GM19395 (cell line): ENCODE measurements around the gene SCNN1G.

Source experiments
- ATAC-seq: cut with Tn5 transposase; IDR thresholded peaks from one replicate; pipeline ENCODE4 v1.9.1; 2021; ENCODE audit warnings: mild to moderate bottlenecking, moderate library complexity; ENCODE audit not compliant: unreplicated experiment

SCNN1G gene

GRCh38 chr16:23152386-23153178 lies 30.0 kb upstream of the SCNN1G start:
- ATAC-seq = no peak

GRCh38 chr16:23155445-23156049 lies 27.0 kb upstream of the SCNN1G start:
- ATAC-seq = no peak

DNA sequence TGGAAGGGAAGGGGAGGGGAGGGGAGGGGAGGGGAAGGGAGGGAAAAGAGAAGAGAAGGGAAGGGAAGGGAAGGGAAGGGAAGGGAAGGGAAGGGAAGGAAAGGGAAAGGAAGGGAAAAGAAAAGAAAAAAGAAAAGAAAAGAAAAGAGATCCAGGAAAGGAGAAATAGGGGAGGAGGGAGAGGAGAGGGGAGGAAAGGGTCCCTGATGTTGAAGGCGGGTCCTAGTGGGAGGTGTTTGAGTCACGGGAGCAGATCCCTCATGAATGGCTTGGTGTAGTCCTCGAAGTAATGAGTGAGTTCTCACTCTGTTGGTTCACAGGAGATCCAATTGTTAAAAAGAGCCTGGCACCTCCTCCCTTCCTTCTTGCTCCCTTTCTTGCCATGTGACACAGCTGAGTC lies 26.4 kb upstream of the SCNN1G start:
- no peak for ATAC-seq

- ATAC-seq = no peak
Observed at GRCh38 chr16:23156946-23157460, 25.5 kb upstream of the SCNN1G start.

- no peak for ATAC-seq
Observed at GRCh38 chr16:23158114-23158513, 24.4 kb upstream of the SCNN1G start.

- no peak for ATAC-seq
Observed at GRCh38 chr16:23160082-23160481, 22.5 kb upstream of the SCNN1G start.

GRCh38 chr16:23160574-23160973 lies 22.0 kb upstream of the SCNN1G start:
- no peak for ATAC-seq

GRCh38 chr16:23163921-23164320 lies 18.6 kb upstream of the SCNN1G start:
- no peak for ATAC-seq

DNA sequence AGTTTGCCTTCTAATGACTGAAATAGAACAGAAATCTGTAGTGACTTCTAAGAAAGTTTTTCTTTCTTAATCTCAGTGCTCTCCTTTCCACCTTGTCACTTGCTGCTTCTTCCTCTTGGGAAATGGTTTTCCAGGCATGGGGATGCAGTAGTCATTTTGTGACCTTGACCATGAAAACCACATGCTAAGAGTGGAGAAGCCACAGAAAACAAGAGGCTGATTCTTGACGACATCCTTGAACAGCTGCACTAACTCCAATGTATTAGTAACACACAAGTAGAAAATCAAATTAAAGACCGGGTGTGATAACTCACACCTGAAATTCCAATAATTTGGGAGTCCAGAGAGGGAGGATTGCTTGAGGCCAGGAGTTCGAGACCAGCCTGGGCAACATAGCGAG lies 17.8 kb upstream of the SCNN1G start:
- ATAC-seq = no peak

DNA sequence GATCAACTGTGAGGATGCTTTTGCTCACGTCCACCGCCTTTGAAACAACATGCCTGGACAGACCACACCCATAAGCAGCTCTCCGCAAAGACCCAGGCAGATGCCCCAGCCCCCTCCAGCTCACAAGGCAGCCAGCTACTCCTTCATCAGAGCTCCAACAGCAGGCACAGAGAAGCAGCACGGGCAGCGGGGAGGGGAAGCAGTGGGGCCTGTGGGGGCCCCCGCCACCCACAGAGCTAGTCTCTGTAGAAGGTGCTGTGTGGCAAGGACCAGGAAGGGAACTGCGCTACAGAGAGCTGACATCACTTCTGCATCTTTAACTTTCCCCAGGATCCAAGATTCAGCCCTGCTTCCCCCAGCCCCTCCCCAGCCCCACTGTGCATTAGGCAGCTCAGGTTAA lies 10.0 kb upstream of the SCNN1G start:
- no peak for ATAC-seq

GRCh38 chr16:23172994-23173393 lies 9.6 kb upstream of the SCNN1G start:
- ATAC-seq = no peak

GRCh38 chr16:23174622-23175021 lies 7.9 kb upstream of the SCNN1G start:
- no peak for ATAC-seq

DNA sequence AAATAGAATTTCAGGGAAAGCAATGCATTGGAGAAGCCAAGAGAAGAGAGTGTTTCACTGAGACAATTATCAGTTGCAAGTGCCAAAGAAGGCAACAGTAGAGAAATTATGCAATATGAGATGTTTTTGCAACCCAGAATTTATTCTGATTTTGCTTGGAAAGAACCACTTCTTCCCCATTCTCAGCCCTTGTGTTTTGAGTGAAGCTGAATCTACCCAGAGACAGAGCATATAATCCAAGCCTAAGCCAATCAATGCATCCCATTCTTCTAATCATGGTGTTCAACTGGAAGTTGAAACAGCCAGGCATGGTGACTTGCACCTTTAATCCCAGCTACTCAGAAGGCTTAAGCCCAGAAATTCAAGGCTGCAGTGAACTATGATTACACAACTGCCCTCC lies 6.9 kb upstream of the SCNN1G start:
- no peak for ATAC-seq

DNA sequence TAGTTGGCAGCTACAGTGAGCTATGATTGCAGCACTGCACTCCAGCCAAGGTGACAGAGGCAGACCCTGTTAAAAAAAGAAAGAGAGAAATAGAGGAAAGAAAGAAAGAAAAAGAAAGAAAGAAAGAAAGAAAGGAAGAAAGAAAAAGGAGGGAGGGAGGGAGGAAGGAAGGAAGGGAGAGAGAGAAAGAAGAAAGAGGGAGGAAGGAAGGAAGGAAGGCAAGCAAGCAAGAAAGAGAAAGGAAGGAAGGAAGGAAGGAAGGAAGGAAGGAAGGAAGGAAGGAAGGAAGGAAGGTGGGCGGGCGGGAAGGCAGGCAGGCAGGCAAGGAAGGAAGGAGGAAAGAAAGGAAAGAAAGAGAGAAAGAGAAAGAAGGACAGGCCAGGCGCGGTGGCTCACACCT lies 1.0 kb upstream of the SCNN1G start:
- ATAC-seq = no peak

- peak; percentile 86 for ATAC-seq
Observed at GRCh38 chr16:23182206-23182678, 303 bp upstream of the SCNN1G start.

- ATAC-seq = no peak
Observed at GRCh38 chr16:23183543-23183862, 958 bp downstream of the SCNN1G start.

DNA sequence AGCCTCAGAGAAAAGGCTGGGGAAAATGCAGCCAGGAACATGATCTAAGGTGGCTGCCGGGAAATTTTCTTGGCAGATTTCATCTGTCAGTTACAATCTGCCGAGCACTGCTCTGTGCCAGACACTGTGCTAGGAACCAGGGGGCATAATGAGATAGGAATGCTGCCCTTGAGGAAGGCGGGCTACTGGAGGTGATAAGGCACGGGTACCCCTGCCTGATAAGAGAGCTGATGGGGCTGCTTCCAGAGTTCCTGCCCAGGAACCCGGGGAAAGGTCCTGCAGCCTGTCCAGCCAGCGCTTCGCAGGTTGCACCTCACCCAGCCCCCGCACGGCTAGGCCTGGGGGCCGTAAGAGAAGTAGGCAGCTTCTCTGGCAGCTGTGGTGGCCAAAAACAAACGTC lies 3.1 kb downstream of the SCNN1G start:
- no peak for ATAC-seq

DNA sequence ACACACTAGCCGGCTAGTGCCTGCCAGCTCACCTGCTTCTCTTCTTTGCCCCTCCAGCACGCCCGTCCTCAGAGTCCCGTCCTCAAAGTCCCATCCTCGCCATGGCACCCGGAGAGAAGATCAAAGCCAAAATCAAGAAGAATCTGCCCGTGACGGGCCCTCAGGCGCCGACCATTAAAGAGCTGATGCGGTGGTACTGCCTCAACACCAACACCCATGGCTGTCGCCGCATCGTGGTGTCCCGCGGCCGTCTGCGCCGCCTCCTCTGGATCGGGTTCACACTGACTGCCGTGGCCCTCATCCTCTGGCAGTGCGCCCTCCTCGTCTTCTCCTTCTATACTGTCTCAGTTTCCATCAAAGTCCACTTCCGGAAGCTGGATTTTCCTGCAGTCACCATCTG lies 3.6 kb downstream of the SCNN1G start:
- no peak for ATAC-seq

DNA sequence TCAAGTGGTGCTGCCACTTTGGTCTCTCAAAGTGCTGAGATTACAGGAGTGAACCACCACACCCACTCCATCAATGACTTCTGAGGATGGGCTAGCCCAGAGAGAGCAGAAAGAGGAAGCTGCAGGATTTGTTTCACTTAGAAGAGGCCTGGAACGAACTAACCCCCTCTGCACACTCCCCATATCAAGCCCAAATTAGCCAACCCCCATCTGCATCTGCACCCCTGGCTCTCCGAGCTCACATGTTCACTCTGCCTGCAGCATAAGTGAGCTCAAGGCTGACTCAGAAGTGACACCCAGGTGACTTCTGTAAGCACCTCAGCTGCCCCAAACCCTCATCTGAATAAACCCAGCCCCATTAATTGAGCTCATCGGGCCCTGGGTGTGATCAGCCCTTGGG lies 4.8 kb downstream of the SCNN1G start:
- no peak for ATAC-seq

GRCh38 chr16:23188911-23189310 lies 6.4 kb downstream of the SCNN1G start:
- ATAC-seq = no peak

DNA sequence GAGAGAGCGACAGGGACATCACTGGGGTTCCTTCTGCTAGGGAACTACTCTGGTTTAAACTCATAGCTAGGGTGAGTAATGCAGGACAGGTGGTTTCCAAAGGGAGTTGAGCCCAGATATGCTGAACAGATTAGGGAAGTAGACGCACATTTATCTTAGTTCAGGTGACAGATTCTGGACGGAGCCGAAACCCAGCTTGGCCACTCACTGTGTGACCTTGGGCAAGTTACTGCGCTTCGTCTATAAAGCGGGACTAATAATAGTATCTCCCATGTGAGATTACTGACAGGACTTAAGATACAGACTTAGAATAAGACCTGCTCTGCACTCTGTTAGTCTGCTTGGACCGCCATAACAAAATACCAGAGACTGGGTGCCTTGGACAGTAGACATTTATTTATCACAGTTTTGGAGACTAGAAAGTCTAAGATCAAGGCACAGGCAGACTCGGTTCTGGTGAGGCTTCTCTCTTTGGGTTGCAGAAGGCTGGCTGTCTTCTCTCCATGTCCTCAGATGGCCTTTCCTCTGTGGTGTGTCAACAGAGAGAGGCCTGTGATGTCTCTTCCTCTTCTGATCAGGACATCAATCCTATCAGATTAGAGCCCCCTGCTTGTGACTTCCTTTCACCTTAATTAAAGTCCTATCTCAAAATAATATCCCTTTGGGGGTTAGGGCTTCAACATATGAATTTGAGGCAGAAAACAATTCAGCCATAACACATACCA lies 12.1 kb downstream of the SCNN1G start:
- ATAC-seq = no peak
